AG09309 (cell line): ENCODE data around the gene SMTN.

ENCODE experiments used
- DNase-seq: peaks from one replicate; pipeline ENCODE4 v3.0.0-alpha.2; 2010; ENCODE audit warnings: low read depth
- H3K4me3 ChIP-seq: 2 replicates; pipeline ENCODE4 v1.5.1; 2011; ENCODE audit warnings: mild to moderate bottlenecking, low read depth, low read length, moderate library complexity; ENCODE audit not compliant: control insufficient read depth
- CTCF ChIP-seq: IDR thresholded peaks from 2 replicates; pipeline ENCODE4 v1.5.1; 2011; ENCODE audit warnings: mild to moderate bottlenecking, low read depth, low read length, inconsistent platforms; ENCODE audit not compliant: insufficient read depth, control insufficient read depth; ENCODE audit errors: missing control alignments

Gene SMTN

GRCh38 chr22:31080848-31081649, at the start of gene SMTN:
Gene SMTN, plus strand, starts transcription at chr22:31081318. Its CDS starts 1,941 bp downstream, at chr22:31083259.
- H3K4me3 ChIP-seq, result peak within 1 kb of the TSS; percentile 61
- peak; percentile 32 for DNase-seq
- TF ChIP-seq CTCF, result no peak

GRCh38 chr22:31036671-31037550, 44.2 kb upstream of the SMTN start:
- peak; percentile 24 for TF ChIP-seq CTCF
- H3K4me3 ChIP-seq, result peak overlapping the region; percentile 2
- DNase-seq, result peak; percentile 85

- no peak for DNase-seq
- no peak overlapping the region for H3K4me3 ChIP-seq
- TF ChIP-seq CTCF, result no peak
Measured at GRCh38 chr22:31038686-31039085, 42.4 kb upstream of the SMTN start.

- no peak for TF ChIP-seq CTCF
- peak; percentile 67 for DNase-seq
- H3K4me3 ChIP-seq, result no peak overlapping the region
Measured at GRCh38 chr22:31039393-31039792, 41.7 kb upstream of the SMTN start.

- no peak for TF ChIP-seq CTCF
- no peak overlapping the region for H3K4me3 ChIP-seq
- DNase-seq, result no peak
Measured at GRCh38 chr22:31040542-31041398, 40.3 kb upstream of the SMTN start.

- no peak for TF ChIP-seq CTCF
- DNase-seq, result no peak
- H3K4me3 ChIP-seq, result no peak overlapping the region
Measured at GRCh38 chr22:31044262-31044861, 36.8 kb upstream of the SMTN start.
